NCI-H1092 treated with DMSO at 0.1 percent for 48 hours (cell line): ENCODE results near the gene FCMR.
A peak's percentile ranks its signal among the peaks of the same experiment; 100 is the strongest.

Source experiments
- DNase-seq: peaks from one replicate; lab custom pipeline; 2025; lab: John Stamatoyannopoulos, UW

Gene FCMR

GRCh38 chr1:206923009-206923960 is 1.5 kb upstream of the FCMR start:
- DNase-seq: no peak

DNA sequence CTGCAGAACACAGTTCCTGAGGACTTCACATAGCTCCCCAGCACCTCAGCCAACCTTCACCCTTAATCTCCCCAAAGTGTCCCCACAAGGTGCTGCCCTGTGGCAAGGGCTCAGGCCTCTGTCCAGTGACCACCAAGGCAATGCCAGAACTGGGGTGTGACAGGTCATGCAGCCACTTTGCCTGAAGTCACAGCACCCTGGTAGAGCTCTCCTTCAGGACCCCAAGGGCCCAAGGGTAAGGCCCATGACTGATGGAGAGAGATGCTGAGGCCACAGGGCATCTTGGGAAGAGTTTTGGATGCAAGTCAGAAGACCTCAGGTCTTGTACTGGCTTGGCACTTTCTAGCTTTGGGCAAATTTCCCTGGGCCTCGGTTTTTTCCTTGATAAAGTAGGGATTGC is 783 bp upstream of the FCMR start:
- DNase-seq: no peak

- DNase-seq: no peak
Measured at GRCh38 chr1:206918076-206918475, 3.7 kb downstream of the FCMR start.

- no peak for DNase-seq
Measured at GRCh38 chr1:206916000-206916709, 5.6 kb downstream of the FCMR start.

GRCh38 chr1:206915030-206915735 is 6.6 kb downstream of the FCMR start:
- DNase-seq: no peak

GRCh38 chr1:206913766-206914537 is 7.8 kb downstream of the FCMR start:
- DNase-seq: no peak

DNA sequence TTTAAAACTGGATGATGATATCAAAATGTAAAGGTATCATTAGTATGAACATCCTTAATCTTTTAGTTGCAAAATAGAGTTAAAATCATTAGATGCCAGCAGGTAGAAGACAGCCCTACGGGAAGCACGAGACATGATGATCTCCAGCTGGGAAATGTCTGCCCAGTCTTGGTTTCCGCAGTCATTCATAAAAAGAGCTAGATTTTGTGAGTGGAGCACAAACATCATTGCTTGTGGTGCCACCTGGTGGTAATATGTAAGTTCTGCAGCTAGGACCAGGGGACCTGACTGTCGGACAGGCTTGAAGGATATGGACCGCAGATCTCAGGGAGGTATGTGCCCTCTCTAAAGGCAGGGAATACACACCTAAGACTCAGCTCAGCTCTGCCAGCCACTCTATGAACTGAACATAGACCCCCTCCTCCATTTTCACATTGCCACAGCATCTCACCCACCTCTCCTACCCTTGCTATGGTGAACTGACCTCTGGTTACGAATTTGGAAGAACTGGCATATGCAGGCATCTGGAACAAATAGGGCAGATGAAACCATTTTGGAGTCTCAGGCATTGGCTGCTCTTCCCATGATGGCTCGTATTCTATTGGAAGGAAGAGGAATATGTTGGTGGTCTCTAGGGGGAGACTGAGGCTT is 9.2 kb downstream of the FCMR start:
- DNase-seq: peak; percentile 84

GRCh38 chr1:206911064-206911663 is 10.6 kb downstream of the FCMR start:
- DNase-seq: peak; percentile 63

DNA sequence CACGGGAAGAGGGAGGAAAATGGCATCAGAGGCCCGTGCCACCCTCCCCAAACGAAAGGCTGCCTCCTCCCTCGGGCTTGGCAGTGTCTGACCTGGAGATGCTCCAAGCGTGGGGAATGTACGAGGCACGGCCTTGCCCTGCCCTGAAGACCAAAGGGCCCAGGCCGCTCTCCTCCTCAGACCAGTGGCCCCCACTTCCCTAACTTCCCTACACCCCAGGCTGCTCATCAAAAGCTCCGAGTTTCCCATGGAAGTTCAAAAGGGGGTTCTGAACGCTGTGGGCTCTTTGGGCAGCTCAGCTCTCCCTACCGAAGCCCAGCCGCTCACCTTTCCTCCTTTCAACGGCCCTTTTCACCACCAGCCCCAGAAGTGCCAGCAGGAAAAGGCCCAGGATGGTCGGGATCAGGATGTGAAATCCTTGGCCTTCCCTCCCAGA is 11.8 kb downstream of the FCMR start:
- DNase-seq: no peak

GRCh38 chr1:206909161-206909882 is 12.4 kb downstream of the FCMR start:
- DNase-seq: peak; percentile 65

DNA sequence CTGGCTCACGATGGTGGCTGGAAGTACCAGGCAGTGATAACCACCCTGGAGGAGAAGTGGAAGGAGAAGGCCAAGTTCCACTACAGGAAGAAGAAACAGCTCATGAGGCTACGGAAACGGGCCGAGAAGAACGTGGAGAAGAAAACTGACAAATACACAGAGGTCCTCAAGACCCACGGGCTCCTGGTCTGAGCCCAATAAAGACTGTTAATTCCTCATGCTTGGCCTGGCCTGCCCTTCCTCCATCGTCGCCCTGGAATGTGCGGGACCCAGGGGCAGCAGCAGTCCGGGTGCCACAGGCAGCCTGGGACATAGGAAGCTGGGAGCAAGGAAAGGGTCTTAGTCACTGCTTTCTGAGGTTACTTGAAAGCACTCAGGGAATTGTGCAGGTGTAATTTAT is 13.7 kb downstream of the FCMR start:
- DNase-seq: no peak

- DNase-seq: no peak
Measured at GRCh38 chr1:206907304-206907991, 14.3 kb downstream of the FCMR start.

DNA sequence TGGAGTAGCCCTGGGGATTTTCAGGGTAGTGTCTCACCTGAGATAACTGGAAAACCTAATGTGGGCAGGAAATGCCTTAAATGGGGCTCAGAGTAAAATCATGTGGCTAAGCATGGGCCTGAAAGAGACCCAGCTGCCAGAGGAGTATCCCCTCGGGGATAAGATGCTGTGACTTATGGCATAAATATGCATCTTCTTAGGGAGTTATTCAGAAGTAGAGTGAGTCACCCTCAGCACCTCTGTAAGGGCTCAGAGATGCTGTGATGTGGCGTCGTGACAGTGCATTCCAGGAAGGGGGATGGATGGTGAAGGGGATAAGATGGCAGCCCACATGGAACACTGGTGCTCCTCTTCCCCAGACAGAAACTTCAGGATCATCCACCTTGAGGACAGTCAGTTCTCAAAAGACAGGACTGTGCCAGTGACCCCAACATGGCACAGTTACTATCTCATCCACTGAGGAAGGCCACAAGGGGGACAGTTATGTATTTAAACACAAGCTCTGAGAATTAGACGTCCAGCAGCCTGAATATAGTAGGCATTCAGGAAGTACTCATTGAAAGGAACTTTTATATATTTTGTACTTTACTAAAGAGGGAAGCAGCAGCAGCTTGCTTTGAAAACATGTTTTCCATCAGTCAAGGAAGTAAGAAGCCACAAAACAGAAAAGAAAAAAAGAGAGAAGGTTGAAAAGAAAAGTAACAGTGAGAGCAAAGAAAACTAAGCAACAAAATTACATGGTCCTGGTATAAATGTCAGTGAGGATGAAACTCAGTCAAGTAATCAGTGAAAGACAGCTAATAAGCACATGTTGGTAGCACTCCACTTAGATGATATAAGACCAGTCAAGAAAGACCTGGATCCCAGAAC is 16.2 kb downstream of the FCMR start:
- DNase-seq: no peak

- no peak for DNase-seq
Measured at GRCh38 chr1:206904423-206905142, 17.2 kb downstream of the FCMR start.

DNA sequence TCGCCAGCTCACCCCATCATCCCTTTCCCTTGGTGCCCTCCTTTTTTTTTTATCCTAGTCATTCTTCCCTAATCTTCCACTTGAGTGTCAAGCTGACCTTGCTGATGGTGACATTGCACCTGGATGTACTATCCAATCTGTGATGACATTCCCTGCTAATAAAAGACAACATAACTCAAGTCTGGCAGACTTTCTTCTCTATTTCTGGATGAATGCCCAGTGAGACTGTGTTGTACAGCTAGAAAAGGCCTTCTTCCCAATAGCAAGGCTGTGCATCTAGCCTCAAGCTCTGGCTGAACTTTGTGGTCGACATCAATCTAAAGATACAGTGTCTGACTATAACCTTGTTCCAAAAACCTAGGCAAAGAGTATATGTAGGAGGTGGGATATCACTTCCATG is 18.1 kb downstream of the FCMR start:
- DNase-seq: no peak

DNA sequence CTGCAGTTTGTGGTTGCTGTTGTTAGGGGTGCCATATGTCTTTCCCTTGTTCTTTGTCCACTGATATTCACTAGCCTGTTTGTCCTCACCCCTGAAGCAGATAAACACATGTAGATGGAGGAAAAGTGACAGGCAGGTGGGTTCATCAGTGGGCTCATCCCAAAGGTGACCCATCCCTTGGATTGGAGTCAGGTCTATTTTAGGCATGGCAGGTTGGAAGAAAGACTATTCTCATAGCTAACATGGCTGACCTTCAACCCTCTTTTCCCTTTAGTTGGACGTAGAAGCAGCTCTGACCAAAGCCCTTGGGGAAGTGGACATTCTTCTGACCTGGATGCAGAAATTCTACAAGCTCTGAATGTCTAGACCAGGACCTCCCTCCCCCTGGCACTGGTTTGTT is 19.0 kb downstream of the FCMR start:
- no peak for DNase-seq

- no peak for DNase-seq
Measured at GRCh38 chr1:206901944-206902343, 19.8 kb downstream of the FCMR start.

GRCh38 chr1:206900149-206900548 is 21.6 kb downstream of the FCMR start:
- no peak for DNase-seq
